Aorta (tissue), 5 donors: ENCODE measurements around the gene SLC36A3. TPM values are rescaled to one million over a fixed set of nuclear protein-coding genes. Genes with fewer than 3 reads are reported as not detected.

Experiments used
- ATAC-seq: fragments of 200-7000 bp; cut with Tn5 transposase; one replicate; pipeline ENCODE4 v1.9.1; 2022; ENCODE audit warnings: moderate library complexity; ENCODE audit not compliant: low FRiP score
- DNase-seq, 2 donors: peaks; one replicate each; pipeline ENCODE4 v3.0.0-alpha.2; 2020
- H3K27ac ChIP-seq, 2 donors: one replicate each; pipeline ENCODE4 v1.5.1; 2013; ENCODE audit warnings: low read length in 2 of 2, mild to moderate bottlenecking in 2 of 2, moderate library complexity in 2 of 2, control low read depth in 1 of 2, inconsistent platforms in 1 of 2, low read depth in 1 of 2
- H3K27me3 ChIP-seq, 2 donors: one replicate each; pipeline ENCODE4 v1.6.1; 2013; ENCODE audit warnings: control low read depth in 1 of 2, low read length in 1 of 2, mild to moderate bottlenecking in 1 of 2, moderate library complexity in 1 of 2; ENCODE audit not compliant: insufficient read depth in 2 of 2, control insufficient read depth in 1 of 2
- H3K36me3 ChIP-seq, 2 donors: one replicate each; pipeline ENCODE4 v1.6.1; 2013; ENCODE audit warnings: control low read depth in 1 of 2, low read length in 1 of 2, mild to moderate bottlenecking in 1 of 2; ENCODE audit not compliant: insufficient read depth in 2 of 2, control insufficient read depth in 1 of 2
- H3K4me1 ChIP-seq, 2 donors: one replicate each; pipeline ENCODE4 v1.6.1; 2013; ENCODE audit warnings: low read length in 2 of 2, control low read depth in 1 of 2, mild to moderate bottlenecking in 1 of 2, moderate library complexity in 1 of 2; ENCODE audit not compliant: insufficient read depth in 2 of 2, control insufficient read depth in 1 of 2
- H3K4me3 ChIP-seq, 2 donors: one replicate each; pipeline ENCODE4 v1.5.1; 2013; ENCODE audit warnings: low read length in 2 of 2, control low read depth in 1 of 2, mild to moderate bottlenecking in 1 of 2
- H3K9me3 ChIP-seq: one replicate; pipeline ENCODE4 v1.6.1; 2013; ENCODE audit warnings: mild to moderate bottlenecking, low read length; ENCODE audit not compliant: control insufficient read depth
- WGBS, 2 donors: extraction: QIAGEN DNeasy Blood & Tissue Kit; methylation state at CpG; one replicate each; pipeline ENCODE4 v1.1.7; 2013; 5-methylcytosine and 5-hydroxymethylcytosine counted together
- intact Hi-C, 2 donors: fragments of 100-400 bp; cut with DNase I; formaldehyde crosslinking; loops; one replicate each; pipeline versions ENCODE4 v1.14.2 to v1.15.0; 2022
- polyA plus RNA-seq, 2 donors: library from polyadenylated mRNA; stranded (reverse); fragments of 200-250 nt; gene quantifications; one replicate each; pipeline ENCODE4 v1.2.3, GENCODE V29; 2013
- total RNA-seq, 2 donors: library from RNA; stranded (reverse); fragmentation: NEBNext Ultra II Directional; extraction: Animal tissue kit (Norgen Biotek cat#: 25700); gene quantifications; one replicate each; pipeline ENCODE4 v1.2.1, GENCODE V29; 2021
- donor health status: healthy with polysubstance abuse.
- donor health status: Bipolar disorder and iron deficiency.
- donor health status: DM: no; HTN: no; CAD: no.
- donor health status: DM: no; HTN: no; CAD: no.
- donor health status: DM: yes; HTN: yes; CAD: no.

The SLC36A3 gene
- total and polyA plus RNA-seq, 4 donors = not detected

GRCh38 chr5:151251001-151251551, 52.5 kb downstream of the SLC36A3 start:
- no peaks in the 10 kb centered on the region for H3K27me3 ChIP-seq
- intact Hi-C loops = loop anchor here in 1 of 2 donors (10.0 kb wide), 1 partner anchor 524 kb away; the partner anchor contains the start of gene G3BP1

GRCh38 chr5:151250346-151251000, 53.1 kb downstream of the SLC36A3 start:
- intact Hi-C loops = loop anchor here in 1 of 2 donors (10.0 kb wide), 1 partner anchor 524 kb away; the partner anchor contains the start of gene G3BP1
- no peak for DNase-seq
- Histone ChIP-seq H3K4me1 (peaks cover 0 to 4% of the 10 kb centered on the region in 2 donors), H3K27ac (no peak overlapping the region), H3K9me3 (no peaks in the 10 kb centered on the region), H3K36me3 (no peaks in the 10 kb centered on the region), H3K4me3 (no peak overlapping the region), H3K27me3 (no peaks in the 10 kb centered on the region)
- ATAC-seq = no peak
- 88 to 91% methylated on average over 10 of the region's 10 CpGs for WGBS, 2 donors

More at GRCh38 chr5:151251001-151251551, 52.5 kb downstream of the SLC36A3 start:
- DNase-seq (no peak), ATAC-seq (no peak)
- peaks cover 0 to 4% of the 10 kb centered on the region in 2 donors for H3K4me1 ChIP-seq
- no peaks in the 10 kb centered on the region for H3K9me3 ChIP-seq
- 93 to 94% methylated on average over 5 of the region's 5 CpGs for WGBS, 2 donors
- no peaks in the 10 kb centered on the region for H3K36me3 ChIP-seq
- no peak overlapping the region for H3K4me3 ChIP-seq
- no peak overlapping the region for H3K27ac ChIP-seq

GRCh38 chr5:151249281-151249680, 54.3 kb downstream of the SLC36A3 start:
- Histone ChIP-seq H3K9me3 (no peaks in the 10 kb centered on the region), H3K4me3 (no peak overlapping the region), H3K27me3 (no peaks in the 10 kb centered on the region), H3K4me1 (peaks cover 0 to 4% of the 10 kb centered on the region in 2 donors), H3K27ac (no peak overlapping the region), H3K36me3 (no peaks in the 10 kb centered on the region)
- DNase-seq (no peak), ATAC-seq (no peak)
- 89 to 98% methylated on average over 5 of the region's 5 CpGs for whole genome bisulfite sequencing, 2 donors
- intact Hi-C loops = loop anchor here in 1 of 2 donors (10.0 kb wide), 1 partner anchor 84 kb away; no protein-coding TSS in a partner anchor

- no peak overlapping the region for H3K4me3 ChIP-seq
- peaks cover 0 to 3% of the 10 kb centered on the region in 2 donors for H3K4me1 ChIP-seq
- no peaks in the 10 kb centered on the region for H3K36me3 ChIP-seq
- H3K9me3 ChIP-seq = no peaks in the 10 kb centered on the region
- intact Hi-C loops = loop anchor here in 1 of 2 donors (10.0 kb wide), 1 partner anchor 84 kb away; no protein-coding TSS in a partner anchor
- DNase-seq (no peak), ATAC-seq (no peak)
- WGBS, 2 donors = 87 to 90% methylated on average over 2 of the region's 2 CpGs
- no peaks in the 10 kb centered on the region for H3K27me3 ChIP-seq
- H3K27ac ChIP-seq = no peak overlapping the region
Observed at GRCh38 chr5:151248651-151249050, 54.9 kb downstream of the SLC36A3 start.

- Histone ChIP-seq H3K27me3 (no peaks in the 10 kb centered on the region), H3K4me1 (no peaks in the 10 kb centered on the region), H3K4me3 (no peak overlapping the region), H3K9me3 (no peaks in the 10 kb centered on the region), H3K27ac (no peak overlapping the region), H3K36me3 (no peaks in the 10 kb centered on the region)
- WGBS, 2 donors = 81 to 88% methylated on average over 4 of the region's 4 CpGs
- no peak for ATAC-seq
- DNase-seq = no peak
- intact Hi-C loops = loop anchor here in 1 of 2 donors (10.0 kb wide), 1 partner anchor 81 kb away; no protein-coding TSS in a partner anchor
Observed at GRCh38 chr5:151245680-151246219, 57.8 kb downstream of the SLC36A3 start.

- Histone ChIP-seq H3K4me3 (no peak overlapping the region), H3K27me3 (no peaks in the 10 kb centered on the region), H3K4me1 (no peaks in the 10 kb centered on the region), H3K27ac (no peak overlapping the region), H3K36me3 (no peaks in the 10 kb centered on the region), H3K9me3 (no peaks in the 10 kb centered on the region)
- DNase-seq (no peak), ATAC-seq (no peak)
- 90 to 92% methylated on average over 3 of the region's 3 CpGs for WGBS, 2 donors
- intact Hi-C loops = loop anchor here in 1 of 2 donors (10.0 kb wide), 1 partner anchor 79 kb away; no protein-coding TSS in a partner anchor
Observed at GRCh38 chr5:151244206-151244605, 59.4 kb downstream of the SLC36A3 start.

GRCh38 chr5:151243564-151243963, 60.0 kb downstream of the SLC36A3 start:
- H3K4me1 ChIP-seq = no peaks in the 10 kb centered on the region
- H3K36me3 ChIP-seq = no peaks in the 10 kb centered on the region
- no peak overlapping the region for H3K4me3 ChIP-seq
- WGBS, 2 donors = 94 to 96% methylated on average over 4 of the region's 4 CpGs
- no peak for DNase-seq
- no peak for ATAC-seq
- H3K27me3 ChIP-seq = no peaks in the 10 kb centered on the region
- H3K27ac ChIP-seq = no peak overlapping the region
- no peaks in the 10 kb centered on the region for H3K9me3 ChIP-seq
- intact Hi-C loops = loop anchor here in 1 of 2 donors (10.0 kb wide), 1 partner anchor 79 kb away; no protein-coding TSS in a partner anchor

- no peak for ATAC-seq
- DNase-seq = no peak
- intact Hi-C loops = loop anchor here in 1 of 2 donors (10.0 kb wide), 1 partner anchor 78 kb away; no protein-coding TSS in a partner anchor
- Histone ChIP-seq H3K4me3 (no peak overlapping the region), H3K27ac (no peak overlapping the region), H3K9me3 (no peaks in the 10 kb centered on the region), H3K4me1 (no peaks in the 10 kb centered on the region), H3K27me3 (no peaks in the 10 kb centered on the region), H3K36me3 (no peaks in the 10 kb centered on the region)
- 89% methylated on average over 4 of the region's 4 CpGs for WGBS, 2 donors
Observed at GRCh38 chr5:151243127-151243526, 60.4 kb downstream of the SLC36A3 start.
